Measurements from ENCODE around the gene ASB10. TPM values are rescaled to one million over a fixed set of nuclear protein-coding genes. Genes with fewer than 3 reads are reported as not detected.

ASB10 gene
- total and polyA plus RNA-seq, 2 of the 13 experiments (the other 11 are each of a cell fraction or from before 2014, with no cell fraction given) = not detected

DNA sequence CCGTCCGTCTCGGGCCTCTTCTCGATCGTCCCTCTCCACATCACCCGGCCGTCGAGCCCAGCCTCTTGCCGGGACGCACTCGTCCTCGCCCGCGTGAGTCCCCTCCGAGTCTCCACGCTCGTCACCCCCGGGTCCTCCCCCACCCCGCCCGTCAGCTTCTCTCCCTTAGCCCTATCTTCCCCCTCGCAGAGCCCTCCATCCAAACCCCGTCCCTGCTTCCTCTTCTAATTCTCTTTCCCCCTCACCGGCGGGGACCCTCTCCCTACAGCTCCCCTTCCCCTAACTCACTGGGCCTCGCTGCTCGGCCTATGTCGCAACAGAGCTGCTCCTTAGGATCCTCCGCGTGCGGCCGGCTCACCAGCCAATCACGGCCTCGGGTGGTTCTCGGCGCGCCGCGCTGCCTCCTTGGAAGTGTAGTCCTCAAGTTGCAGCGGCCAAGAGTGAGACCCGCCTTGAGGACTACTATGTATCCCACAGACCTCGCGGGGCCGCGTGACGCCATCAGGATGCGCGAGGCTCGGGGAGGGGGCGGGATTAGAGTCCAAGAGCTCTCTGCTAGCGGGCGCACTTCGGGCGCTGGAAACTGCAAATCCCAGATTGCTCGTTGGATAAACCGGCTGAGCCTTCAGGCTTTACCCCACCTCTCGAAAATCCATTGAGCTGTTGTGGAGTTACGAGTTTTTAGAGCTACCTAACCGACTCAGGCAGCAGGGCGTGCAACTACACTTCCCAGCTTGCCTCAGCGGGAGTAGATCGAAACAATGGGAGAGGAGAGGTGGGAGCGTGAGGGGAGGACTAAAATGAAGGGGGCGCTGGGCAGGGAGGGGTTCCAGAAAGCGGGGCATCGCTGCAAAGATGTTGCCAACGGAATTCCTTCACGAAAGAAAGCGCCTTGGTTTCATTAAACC lies 40.1 kb upstream of the ASB10 start, which contains the start of gene ABCF2 (continued):
- TF ChIP-seq NCOR1 (IDR thresholded peaks at IDR 0.05; ENCODE audit: borderline replicate concordance, low read length) (peak; percentile 64; the same call in 1 of the 2 replicates), JARID2 (CRISPR knock-in tag; IDR thresholded peaks at IDR 0.05; ENCODE audit: insufficient replicate concordance) (no peak), ZFP41 (CRISPR knock-in tag; IDR thresholded peaks at IDR 0.05; ENCODE audit: borderline replicate concordance) (no peak), ZNF572 (CRISPR knock-in tag; IDR thresholded peaks at IDR 0.05) (no peak), POGZ (CRISPR knock-in tag; IDR thresholded peaks at IDR 0.05) (peak; percentile 74), CREBL2 (CRISPR knock-in tag; IDR thresholded peaks at IDR 0.05; ENCODE audit: borderline replicate concordance) (peak; percentile 57; the same call in 1 of the 2 replicates), ZSCAN30 (CRISPR knock-in tag; IDR thresholded peaks at IDR 0.05) (no peak), NFYB (CRISPR knock-in tag; IDR thresholded peaks at IDR 0.05) (peak; percentile 86), KIAA2018 (CRISPR knock-in tag; IDR thresholded peaks at IDR 0.05; ENCODE audit: borderline replicate concordance) (no peak), ZNF556 (CRISPR knock-in tag; IDR thresholded peaks at IDR 0.05; ENCODE audit: borderline replicate concordance) (0 out of 2 replicates have a peak, but pooled peaks have one; percentile 43), ZEB1 (IDR thresholded peaks at IDR 0.05; ENCODE audit: insufficient replicate concordance, low read depth) (no peak), TEAD3 (CRISPR knock-in tag; optimal IDR thresholded peaks at IDR 0.05; ENCODE audit: borderline replicate concordance) (peak; percentile 34), TCF7L2 (IDR thresholded peaks at IDR 0.05; ENCODE audit: low read depth, low read length) (no peak), ZSCAN20 (CRISPR knock-in tag; IDR thresholded peaks at IDR 0.05; ENCODE audit: borderline replicate concordance) (0 out of 2 replicates have a peak, but pooled peaks have one; percentile 18), ZNF350 (CRISPR knock-in tag; IDR thresholded peaks at IDR 0.05; ENCODE audit: borderline replicate concordance, low read depth) (peak; percentile 81; the same call in 1 of the 2 replicates), ZNF326 (CRISPR knock-in tag; IDR thresholded peaks at IDR 0.05; ENCODE audit: borderline replicate concordance) (no peak)
- TF ChIP-seq, protein P1, sequence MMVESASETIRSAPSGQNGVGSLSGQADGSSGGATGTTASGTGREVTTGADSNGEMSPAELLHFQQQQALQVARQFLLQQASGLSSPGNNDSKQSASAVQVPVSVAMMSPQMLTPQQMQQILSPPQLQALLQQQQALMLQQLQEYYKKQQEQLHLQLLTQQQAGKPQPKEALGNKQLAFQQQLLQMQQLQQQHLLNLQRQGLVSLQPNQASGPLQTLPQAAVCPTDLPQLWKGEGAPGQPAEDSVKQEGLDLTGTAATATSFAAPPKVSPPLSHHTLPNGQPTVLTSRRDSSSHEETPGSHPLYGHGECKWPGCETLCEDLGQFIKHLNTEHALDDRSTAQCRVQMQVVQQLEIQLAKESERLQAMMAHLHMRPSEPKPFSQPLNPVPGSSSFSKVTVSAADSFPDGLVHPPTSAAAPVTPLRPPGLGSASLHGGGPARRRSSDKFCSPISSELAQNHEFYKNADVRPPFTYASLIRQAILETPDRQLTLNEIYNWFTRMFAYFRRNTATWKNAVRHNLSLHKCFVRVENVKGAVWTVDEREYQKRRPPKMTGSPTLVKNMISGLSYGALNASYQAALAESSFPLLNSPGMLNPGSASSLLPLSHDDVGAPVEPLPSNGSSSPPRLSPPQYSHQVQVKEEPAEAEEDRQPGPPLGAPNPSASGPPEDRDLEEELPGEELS (CRISPR knock-in tag; IDR thresholded peaks at IDR 0.05) = 0 out of 2 replicates have a peak, but pooled peaks have one; percentile 29
- TF ChIP-seq, protein P2, sequence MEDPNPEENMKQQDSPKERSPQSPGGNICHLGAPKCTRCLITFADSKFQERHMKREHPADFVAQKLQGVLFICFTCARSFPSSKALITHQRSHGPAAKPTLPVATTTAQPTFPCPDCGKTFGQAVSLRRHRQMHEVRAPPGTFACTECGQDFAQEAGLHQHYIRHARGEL (CRISPR knock-in tag; IDR thresholded peaks at IDR 0.05) = no peak
